IPS-15b (cell line): ENCODE results near the gene COL21A1.

Experiments used
- H3K27me3 ChIP-seq: one replicate; pipeline ENCODE4 v1.6.1; 2013; ENCODE audit warnings: low read length; ENCODE audit not compliant: control insufficient read depth, insufficient read depth
- H3K36me3 ChIP-seq: one replicate; pipeline ENCODE4 v1.6.1; 2013; ENCODE audit warnings: low read length; ENCODE audit not compliant: control insufficient read depth, insufficient read depth
- H3K4me1 ChIP-seq: one replicate; pipeline ENCODE4 v1.6.1; 2013; ENCODE audit warnings: mild to moderate bottlenecking, low read length; ENCODE audit not compliant: control insufficient read depth, insufficient read depth
- H3K4me3 ChIP-seq: one replicate; pipeline ENCODE4 v1.5.1; 2013; ENCODE audit warnings: low read depth, low read length
- H3K9ac ChIP-seq: one replicate; pipeline ENCODE4 v1.6.1; 2013; ENCODE audit warnings: low read depth, mild to moderate bottlenecking, low read length
- H3K9me3 ChIP-seq: one replicate; pipeline ENCODE4 v1.6.1; 2013; ENCODE audit warnings: mild to moderate bottlenecking, low read length; ENCODE audit not compliant: control insufficient read depth, insufficient read depth

Gene COL21A1

DNA sequence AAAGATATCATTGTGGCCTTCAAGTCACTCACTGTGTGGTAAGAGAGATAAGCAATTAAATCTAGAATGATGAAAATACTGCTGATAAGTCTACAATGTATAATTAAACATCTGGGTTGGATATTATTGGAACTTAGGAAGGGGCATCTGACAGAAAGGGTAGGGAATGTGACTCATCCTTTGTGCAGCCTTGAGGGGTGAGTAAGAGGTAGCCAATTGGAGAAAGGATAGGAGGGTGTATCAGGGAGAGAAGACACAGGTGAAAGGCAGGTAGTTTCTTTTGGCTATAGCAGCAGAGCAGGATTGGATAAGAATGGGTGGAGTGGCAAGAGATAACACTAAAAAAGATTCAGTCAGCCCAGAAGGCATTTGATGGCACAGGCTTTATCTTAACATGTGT lies 182.0 kb downstream of the COL21A1 start:
- no peaks in the 10 kb centered on the region for H3K9me3 ChIP-seq
- H3K4me3 ChIP-seq = no peak overlapping the region
- no peaks in the 10 kb centered on the region for H3K4me1 ChIP-seq
- H3K9ac ChIP-seq = no peak overlapping the region
- no peaks in the 10 kb centered on the region for H3K36me3 ChIP-seq
- H3K27me3 ChIP-seq = no peaks in the 10 kb centered on the region

DNA sequence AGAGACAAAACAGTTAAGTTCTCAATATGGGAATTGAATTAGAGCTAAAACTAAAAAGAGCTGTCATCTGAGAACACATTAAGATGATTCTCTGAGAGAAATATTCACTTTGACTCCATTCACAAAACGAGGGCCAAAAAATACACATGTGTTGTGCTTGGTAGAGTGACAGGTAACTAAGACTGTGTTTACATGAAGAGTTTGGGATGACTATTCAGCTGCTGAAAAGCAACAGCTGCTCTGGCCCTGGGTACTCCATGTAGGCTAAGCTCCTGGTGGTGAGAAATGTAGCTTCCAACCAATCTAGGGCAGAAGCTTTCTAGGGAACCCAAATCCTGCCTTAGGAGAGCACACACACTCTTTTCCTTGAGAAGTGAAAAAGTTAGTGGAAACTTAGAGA lies 184.5 kb downstream of the COL21A1 start:
- no peaks in the 10 kb centered on the region for H3K27me3 ChIP-seq
- H3K9me3 ChIP-seq = no peaks in the 10 kb centered on the region
- H3K4me3 ChIP-seq = no peak overlapping the region
- H3K4me1 ChIP-seq = no peaks in the 10 kb centered on the region
- no peak overlapping the region for H3K9ac ChIP-seq
- no peaks in the 10 kb centered on the region for H3K36me3 ChIP-seq

DNA sequence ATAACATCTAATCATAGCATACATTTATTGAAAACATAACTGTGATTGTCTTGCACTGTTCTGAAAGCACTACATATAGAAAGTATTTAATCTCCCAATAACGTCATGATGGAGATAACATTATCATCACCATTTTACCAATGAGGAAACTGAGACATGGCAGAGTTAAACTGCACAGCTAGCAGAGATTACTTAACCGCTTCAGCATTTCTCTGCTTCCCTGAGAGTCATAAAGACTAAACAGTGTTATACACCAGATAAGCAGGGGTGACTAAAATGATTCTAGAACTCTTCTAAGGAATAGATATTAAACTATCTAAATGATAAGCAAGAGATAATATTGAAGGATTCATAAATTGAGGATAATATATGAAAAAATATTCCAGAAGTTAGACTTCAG lies 188.7 kb downstream of the COL21A1 start:
- Histone ChIP-seq H3K9me3 (no peaks in the 10 kb centered on the region), H3K4me3 (no peak overlapping the region), H3K9ac (no peak overlapping the region), H3K4me1 (no peaks in the 10 kb centered on the region), H3K27me3 (no peaks in the 10 kb centered on the region), H3K36me3 (no peaks in the 10 kb centered on the region)

DNA sequence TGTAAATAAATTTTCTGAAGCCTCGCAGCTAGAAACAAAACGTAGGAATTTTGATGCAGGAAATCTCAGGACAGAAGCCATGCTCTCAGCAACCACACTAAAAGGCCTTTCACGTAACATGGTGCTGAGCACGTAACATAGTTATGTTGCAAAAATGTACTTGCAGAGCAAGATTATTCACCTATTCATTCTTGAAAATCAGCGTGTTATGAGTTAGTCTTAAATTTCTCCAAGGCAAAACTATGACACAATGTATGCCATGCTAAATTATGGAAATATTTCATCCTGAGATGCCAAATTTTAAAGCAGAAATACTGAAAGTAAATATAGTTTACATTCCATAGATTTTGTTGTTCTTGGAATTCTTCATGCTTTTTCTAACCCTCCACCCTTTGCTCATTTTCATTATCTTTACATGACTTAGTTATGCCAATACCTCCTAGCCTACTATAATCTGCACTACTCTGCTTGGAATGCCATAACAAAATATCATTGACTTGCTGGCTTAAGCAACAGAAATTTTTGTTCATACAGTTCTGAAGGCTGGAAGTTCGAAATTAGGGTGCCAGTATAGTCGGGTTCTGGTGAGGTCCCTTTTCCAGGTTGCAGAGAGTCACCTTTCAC lies 192.2 kb downstream of the COL21A1 start:
- Histone ChIP-seq H3K4me3 (no peak overlapping the region), H3K4me1 (no peaks in the 10 kb centered on the region), H3K9me3 (no peaks in the 10 kb centered on the region), H3K36me3 (no peaks in the 10 kb centered on the region), H3K9ac (no peak overlapping the region), H3K27me3 (no peaks in the 10 kb centered on the region)

DNA sequence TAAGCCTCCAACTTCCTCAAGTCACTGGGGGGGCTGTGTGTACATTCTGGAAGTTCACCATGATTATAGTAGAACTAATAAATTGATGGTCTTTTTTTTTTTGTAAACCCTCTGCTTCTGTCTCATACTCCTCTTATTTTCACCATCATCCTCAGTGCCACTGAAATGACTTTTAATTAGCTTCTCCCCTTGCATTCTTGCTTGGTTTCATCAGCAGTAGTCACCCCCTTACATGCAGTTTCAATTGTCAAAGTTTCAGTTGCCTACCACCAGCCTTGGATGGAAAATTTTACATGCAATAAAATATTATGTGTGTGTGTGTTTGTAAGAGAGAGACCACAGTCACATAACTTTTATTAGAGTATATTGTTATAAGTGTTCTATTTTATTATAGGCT lies 196.2 kb downstream of the COL21A1 start:
- H3K4me1 ChIP-seq = no peaks in the 10 kb centered on the region
- no peak overlapping the region for H3K4me3 ChIP-seq
- no peaks in the 10 kb centered on the region for H3K36me3 ChIP-seq
- no peak overlapping the region for H3K9ac ChIP-seq
- no peaks in the 10 kb centered on the region for H3K27me3 ChIP-seq
- H3K9me3 ChIP-seq = no peaks in the 10 kb centered on the region

DNA sequence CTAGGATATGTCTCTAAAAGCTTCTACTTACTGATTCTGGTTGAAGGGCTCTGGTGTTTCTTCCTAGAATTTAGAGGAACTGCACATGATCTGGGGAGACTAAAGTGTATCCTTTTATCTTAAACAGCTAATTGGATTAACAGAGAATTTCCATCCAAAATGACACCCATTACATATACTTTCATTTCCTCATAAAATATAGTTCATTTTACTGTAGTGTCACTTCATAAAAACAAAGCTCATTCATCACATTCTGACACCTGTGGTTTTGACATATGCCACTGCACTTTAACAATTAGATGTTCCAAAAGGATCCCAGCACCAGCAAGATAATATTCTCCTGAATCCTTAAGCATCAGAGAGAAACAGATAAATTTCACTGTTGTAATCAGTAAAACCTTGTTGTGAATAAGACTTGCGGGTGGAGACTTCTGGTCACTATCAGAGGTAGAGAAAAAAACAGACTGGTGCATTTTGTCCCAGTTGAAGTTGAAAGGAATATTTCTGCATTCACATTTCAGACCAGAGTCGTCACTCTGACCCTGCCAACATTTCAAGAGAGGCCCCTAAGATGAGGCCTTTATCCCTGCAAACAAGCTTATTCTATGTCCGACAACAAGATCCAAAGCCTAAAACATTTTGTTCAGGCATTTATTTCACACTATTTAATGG lies 196.7 kb downstream of the COL21A1 start:
- H3K36me3 ChIP-seq = no peaks in the 10 kb centered on the region

DNA sequence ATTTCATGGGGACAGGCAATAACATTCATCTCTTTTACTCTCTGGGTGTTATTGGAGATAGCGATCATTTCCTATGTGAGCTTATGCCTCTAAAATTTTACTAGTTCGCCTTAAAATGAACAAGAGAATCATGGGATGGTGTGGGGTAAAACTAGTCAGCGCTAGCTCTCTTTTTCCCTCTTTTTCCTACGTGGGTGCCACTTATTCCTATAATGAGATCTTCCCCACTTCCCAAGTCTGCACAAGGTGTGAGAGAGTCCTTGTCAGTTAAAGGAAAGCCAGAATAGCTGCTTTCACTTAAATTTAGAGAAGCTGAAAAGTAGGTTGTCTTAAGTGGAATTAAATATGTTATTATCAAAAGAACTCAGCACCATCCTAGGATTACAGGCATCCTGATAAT lies 198.8 kb downstream of the COL21A1 start:
- no peaks in the 10 kb centered on the region for H3K4me1 ChIP-seq
- H3K4me3 ChIP-seq = no peak overlapping the region
- no peak overlapping the region for H3K9ac ChIP-seq
- H3K27me3 ChIP-seq = no peaks in the 10 kb centered on the region
- no peaks in the 10 kb centered on the region for H3K36me3 ChIP-seq
- no peaks in the 10 kb centered on the region for H3K9me3 ChIP-seq

More for the DNA sequence above, 196.7 kb downstream of the COL21A1 start:
- Histone ChIP-seq H3K4me3 (no peak overlapping the region), H3K9me3 (no peaks in the 10 kb centered on the region), H3K27me3 (no peaks in the 10 kb centered on the region), H3K9ac (no peak overlapping the region), H3K4me1 (no peaks in the 10 kb centered on the region)

DNA sequence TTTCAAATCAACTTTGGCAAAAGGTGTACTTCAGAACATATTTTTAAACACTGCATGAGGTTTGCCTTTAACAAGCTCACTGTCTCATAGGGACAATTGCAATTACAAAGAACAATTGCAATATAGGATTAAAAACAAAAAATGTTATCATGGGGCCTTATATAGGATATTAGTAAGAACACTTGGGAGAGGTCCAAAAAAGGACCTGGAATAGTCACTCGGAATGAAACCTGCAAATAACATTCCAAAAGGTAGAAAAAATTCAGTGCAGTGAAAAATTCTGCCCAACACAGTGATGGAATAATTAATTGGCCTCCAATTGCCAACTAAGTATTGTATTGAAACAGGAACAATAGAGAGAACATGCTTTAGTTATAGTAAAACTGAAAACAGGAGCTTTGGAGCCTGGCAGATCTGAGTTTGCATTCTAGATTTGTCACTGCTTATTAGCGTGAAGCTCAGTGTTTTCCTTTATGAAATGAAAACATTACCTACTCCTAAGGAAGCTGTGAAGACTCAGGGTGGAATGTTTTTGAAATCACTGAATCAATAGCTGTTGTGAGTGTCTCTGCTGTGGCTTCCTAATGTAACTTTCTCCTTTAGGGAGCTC lies 199.3 kb downstream of the COL21A1 start:
- Histone ChIP-seq H3K36me3 (no peaks in the 10 kb centered on the region), H3K9me3 (no peaks in the 10 kb centered on the region), H3K27me3 (no peaks in the 10 kb centered on the region), H3K4me1 (no peaks in the 10 kb centered on the region), H3K4me3 (no peak overlapping the region), H3K9ac (no peak overlapping the region)

DNA sequence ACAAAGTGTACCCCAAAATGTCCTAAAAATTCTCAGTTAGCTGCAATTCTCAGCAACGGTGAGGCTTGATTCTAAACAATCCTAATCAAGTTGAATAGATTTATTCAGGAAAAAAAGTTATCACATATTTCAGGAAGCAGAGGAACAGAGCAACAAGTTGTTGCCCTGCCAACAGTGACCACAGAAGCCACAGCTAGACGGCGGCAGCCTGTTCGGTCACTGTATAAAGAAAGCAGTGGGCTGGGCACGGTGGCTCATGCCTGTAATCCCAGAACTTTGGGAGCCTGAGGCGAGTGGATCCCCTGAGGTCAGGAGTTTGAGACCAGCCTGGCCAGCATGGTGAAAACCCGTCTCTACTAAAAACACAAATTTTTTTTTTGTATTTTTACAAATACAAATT lies 200.8 kb downstream of the COL21A1 start:
- Histone ChIP-seq H3K4me1 (no peaks in the 10 kb centered on the region), H3K4me3 (no peak overlapping the region), H3K27me3 (no peaks in the 10 kb centered on the region), H3K9me3 (no peaks in the 10 kb centered on the region), H3K36me3 (no peaks in the 10 kb centered on the region), H3K9ac (no peak overlapping the region)

DNA sequence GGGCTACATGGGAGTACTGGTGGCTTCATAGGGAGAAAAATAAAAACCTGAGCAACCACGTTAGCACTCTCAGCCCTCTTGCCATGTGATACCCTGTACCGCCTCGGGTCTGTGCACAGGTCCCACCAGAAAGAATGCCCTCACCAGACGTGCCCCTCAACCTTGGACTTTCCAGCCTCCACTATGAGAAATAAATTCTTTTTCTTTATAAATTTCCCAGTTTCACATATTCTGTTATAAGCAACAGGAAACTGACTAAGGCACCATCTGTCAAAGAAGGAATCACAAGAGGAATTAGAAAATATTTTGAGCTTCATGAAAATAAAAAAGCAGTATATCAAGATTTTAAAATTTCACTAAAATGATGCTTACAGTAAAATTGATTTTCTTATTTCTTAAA lies 203.6 kb downstream of the COL21A1 start:
- Histone ChIP-seq H3K4me3 (no peak overlapping the region), H3K4me1 (no peaks in the 10 kb centered on the region), H3K9ac (no peak overlapping the region), H3K36me3 (no peaks in the 10 kb centered on the region), H3K9me3 (no peaks in the 10 kb centered on the region), H3K27me3 (no peaks in the 10 kb centered on the region)

DNA sequence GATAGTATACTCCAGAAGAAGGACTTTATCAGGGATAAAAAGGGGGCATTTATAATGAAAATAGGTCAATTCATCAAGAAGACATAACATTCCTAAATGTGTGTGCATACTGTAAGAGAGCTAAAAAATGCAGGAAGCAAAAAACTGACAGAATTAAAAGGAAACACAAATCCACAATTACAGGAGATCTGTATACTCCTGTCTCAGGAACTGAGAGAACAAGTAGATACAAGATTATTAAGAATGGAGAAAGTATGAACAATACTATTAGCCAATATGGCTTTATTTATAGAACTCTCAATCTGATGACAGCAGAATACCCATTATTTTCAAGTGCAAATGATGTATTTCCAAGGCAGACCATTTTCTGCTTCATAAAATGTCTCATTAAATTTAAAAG lies 204.3 kb downstream of the COL21A1 start:
- H3K4me3 ChIP-seq = no peak overlapping the region
- H3K4me1 ChIP-seq = no peaks in the 10 kb centered on the region
- H3K9ac ChIP-seq = no peak overlapping the region
- no peaks in the 10 kb centered on the region for H3K27me3 ChIP-seq
- H3K9me3 ChIP-seq = no peaks in the 10 kb centered on the region
- H3K36me3 ChIP-seq = no peaks in the 10 kb centered on the region

DNA sequence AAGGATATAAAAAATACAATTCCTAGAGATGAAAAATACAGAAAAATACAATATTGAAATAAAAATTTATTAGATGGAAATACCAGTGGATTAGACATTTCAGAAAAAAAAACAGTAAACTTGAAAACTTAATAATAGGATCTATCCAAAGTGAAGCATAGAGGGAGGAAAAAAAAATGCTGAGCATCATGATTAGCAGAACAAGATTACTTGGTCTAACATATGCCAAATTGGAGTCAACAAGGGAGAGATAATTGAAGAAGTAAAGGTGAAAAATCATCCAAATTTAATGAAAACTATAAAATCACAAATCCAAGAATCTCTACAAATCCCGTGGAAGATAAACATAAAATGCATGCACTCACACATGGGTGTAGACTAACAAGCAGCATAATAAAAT lies 205.8 kb downstream of the COL21A1 start:
- H3K9me3 ChIP-seq = no peaks in the 10 kb centered on the region
- H3K27me3 ChIP-seq = no peaks in the 10 kb centered on the region
- H3K4me1 ChIP-seq = no peaks in the 10 kb centered on the region
- no peak overlapping the region for H3K9ac ChIP-seq
- no peaks in the 10 kb centered on the region for H3K36me3 ChIP-seq
- H3K4me3 ChIP-seq = no peak overlapping the region
